GM20000 (cell line): ENCODE measurements around the gene RAB27B.

ENCODE experiments used
- DNase-seq: peaks from one replicate; pipeline ENCODE4 v3.0.0; 2012; ENCODE audit warnings: low spot score
- TF ChIP-seq, protein P1 (sequence below): IDR thresholded peaks from 2 replicates; pipeline ENCODE4 v1.5.1; 2012; ENCODE audit warnings: mild to moderate bottlenecking, control low read depth; ENCODE audit errors: extremely low read depth, missing control alignments

The RAB27B gene

DNA sequence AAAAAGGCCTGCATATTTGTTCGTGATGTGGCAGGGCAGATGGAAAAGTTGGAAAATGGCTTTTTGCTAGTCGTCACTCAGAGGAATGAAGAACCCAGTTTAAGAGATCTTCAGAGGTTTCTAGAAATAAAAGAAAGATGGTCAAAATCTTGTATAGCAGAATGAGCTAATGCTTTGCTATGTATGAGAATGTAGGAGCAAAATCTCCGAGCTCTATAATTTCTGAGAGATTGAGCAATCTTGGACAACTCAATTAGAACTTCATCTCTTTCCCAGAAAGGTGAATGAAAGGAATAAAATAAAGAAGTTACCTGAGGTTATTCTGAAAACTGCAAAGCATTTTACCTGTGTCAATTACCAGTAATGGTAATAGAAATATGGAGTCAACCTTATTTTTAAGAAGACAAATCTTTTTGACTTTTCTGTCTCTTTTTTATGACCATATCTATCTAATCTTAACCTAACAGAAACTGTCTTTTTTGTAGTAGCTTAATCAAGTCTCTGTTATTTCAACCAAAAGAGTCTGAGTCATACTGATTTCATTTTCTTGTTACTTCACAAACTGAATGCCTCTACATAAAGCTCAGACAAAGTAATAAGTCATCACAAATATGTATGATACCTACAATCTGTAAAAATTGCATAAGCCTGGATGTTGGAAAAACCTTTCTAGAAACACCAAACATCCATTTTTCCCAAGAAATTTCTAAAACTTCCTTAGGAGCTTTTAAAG, 98.5 kb downstream of the RAB27B start:
- DNase-seq: no peak
- TF ChIP-seq, protein P1, sequence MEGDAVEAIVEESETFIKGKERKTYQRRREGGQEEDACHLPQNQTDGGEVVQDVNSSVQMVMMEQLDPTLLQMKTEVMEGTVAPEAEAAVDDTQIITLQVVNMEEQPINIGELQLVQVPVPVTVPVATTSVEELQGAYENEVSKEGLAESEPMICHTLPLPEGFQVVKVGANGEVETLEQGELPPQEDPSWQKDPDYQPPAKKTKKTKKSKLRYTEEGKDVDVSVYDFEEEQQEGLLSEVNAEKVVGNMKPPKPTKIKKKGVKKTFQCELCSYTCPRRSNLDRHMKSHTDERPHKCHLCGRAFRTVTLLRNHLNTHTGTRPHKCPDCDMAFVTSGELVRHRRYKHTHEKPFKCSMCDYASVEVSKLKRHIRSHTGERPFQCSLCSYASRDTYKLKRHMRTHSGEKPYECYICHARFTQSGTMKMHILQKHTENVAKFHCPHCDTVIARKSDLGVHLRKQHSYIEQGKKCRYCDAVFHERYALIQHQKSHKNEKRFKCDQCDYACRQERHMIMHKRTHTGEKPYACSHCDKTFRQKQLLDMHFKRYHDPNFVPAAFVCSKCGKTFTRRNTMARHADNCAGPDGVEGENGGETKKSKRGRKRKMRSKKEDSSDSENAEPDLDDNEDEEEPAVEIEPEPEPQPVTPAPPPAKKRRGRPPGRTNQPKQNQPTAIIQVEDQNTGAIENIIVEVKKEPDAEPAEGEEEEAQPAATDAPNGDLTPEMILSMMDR: no peak

DNA sequence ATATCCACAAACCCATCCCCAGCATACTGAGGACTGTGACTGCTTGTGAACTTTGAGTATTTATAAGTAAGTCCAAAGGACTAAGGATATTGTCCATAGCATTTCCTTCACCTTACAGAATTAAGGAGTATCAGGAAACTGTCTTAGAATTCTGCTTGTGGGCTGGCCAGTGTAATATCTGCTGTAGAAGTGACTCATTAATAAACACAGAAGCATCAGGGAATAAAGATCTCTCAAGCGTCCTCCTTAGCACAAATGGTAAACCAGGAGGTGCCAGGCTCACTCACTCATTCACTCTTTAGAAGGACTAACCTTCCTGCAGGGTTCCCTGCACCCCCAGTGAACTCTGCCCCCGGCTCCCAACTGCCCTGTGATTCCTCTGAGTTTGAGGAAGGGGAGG, 100.0 kb downstream of the RAB27B start:
- TF ChIP-seq, protein P1: no peak
- no peak for DNase-seq

DNA sequence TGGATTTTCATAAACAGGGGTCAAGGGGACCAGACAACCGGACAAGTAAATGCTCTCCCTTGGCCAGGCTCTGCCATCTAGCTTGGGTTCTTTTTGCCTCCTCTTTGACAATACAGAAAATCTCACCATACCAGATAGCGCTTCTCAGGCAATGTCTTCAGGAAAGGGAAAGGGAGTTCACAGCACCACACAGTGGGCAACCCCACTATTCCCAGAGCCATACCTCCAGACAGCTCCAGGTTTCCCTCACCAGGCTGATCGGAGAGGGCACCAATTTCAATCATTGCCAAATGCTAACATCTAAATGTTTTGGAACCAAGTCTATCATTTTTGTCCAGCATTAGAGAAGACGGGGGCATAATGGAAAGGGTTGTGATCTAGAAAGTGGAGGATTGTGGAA, 102.9 kb downstream of the RAB27B start:
- TF ChIP-seq, protein P1: no peak
- no peak for DNase-seq

DNA sequence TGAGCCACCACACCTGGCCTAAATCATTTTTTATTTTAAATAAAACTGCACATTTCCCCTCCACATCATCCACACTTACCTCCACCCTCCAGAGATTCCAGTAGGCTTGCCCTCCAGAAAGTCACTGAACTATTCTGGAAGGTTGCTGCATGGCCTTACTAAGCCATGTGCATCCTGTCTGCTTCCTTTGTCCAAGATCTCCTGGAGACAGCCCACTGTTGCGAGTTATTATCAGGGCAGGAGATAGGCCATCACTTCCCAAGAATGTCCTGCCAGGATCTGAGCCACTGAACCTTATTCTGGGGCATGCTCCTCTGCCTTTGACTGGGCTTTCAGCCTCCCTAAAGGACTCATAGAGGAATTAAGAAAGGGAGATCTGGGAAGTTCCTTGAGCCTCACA, 104.2 kb downstream of the RAB27B start:
- DNase-seq: no peak
- TF ChIP-seq, protein P1: no peak

DNA sequence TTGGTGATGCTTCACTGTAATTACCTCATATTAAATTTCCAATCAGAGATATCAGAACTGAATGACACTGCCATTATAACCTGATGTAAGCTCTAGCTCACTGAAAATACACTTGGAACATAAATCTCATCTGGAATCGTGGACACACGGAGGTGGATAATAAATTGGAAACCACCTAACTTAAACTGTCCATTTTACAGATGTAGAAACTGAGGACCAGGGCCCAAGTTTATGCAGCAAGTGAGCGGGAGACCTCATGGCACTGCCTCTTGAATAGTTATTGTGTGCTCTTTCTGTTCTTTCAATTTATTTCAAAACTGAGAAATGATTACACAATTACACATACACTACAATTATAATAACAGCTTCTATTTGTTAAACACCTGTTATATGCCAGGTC, 110.2 kb downstream of the RAB27B start:
- no peak for DNase-seq
- TF ChIP-seq, protein P1: no peak

DNA sequence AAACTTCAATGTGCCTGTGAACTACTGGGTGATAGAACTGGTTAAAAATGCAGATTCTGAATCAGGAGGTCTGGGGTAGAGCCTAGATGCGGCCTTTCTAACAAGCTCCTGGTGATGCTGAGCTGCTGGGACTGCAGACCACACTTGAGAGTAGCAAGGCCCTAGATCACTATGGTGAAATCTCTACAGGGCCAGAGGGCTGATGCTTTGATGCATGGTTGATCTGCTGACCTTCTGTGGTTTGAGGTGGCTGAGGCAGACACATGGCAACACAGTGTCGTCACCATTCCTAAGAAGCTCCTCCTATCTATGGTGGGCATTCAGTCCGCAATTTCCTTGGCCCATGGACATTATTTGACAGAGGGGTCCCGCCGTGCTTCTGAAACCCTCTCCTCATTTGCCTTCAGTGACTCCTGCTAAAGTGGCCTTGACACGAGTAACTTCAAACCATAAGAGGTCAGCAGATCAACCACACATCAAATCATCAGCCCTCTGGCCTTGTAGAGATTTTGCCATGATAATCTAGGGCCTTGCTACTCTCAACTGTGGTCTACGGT, 111.2 kb downstream of the RAB27B start:
- no peak for DNase-seq
- TF ChIP-seq, protein P1: no peak

DNA sequence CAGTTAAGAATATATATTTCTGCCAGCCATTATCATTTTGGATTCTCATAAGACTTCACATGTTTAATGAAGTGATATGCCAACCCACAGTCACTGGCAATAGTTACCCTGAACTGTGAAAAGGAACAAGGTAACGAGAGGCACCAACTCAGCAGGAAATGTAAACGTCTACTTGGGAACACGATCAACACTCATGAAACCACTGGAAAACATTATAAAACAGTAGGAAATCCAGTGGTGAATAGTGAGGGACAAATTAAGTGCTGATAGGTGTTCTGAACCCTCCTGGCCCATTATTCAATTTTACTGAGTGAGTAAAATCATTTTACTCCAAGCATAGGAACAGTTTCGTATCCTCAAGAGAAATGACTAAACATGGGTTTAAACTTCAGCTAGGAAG, 113.9 kb downstream of the RAB27B start:
- TF ChIP-seq, protein P1: no peak
- no peak for DNase-seq
